HEK293 (cell line): ENCODE data around the gene NTMT1.
A peak's percentile ranks its signal among the peaks of the same experiment; 100 is the strongest.

Source experiments
- BCL11A ChIP-seq: fragments of 450-650 bp; formaldehyde crosslinking; IDR thresholded peaks from 2 replicates; pipeline ENCODE4 v1.5.1; 2016; ENCODE audit warnings: low read depth, missing biosample characterization, missing genetic modification characterization
- GFI1B ChIP-seq: fragments of 450-650 bp; formaldehyde crosslinking; IDR thresholded peaks from 2 replicates; pipeline ENCODE4 v1.5.1; 2016; ENCODE audit warnings: missing biosample characterization, missing genetic modification characterization
- KLF8 ChIP-seq: fragments of 450-650 bp; formaldehyde crosslinking; IDR thresholded peaks from 2 replicates; pipeline ENCODE4 v1.5.1; 2016; ENCODE audit warnings: missing biosample characterization, missing genetic modification characterization
- MZF1 ChIP-seq: fragments of 450-650 bp; formaldehyde crosslinking; IDR thresholded peaks from 2 replicates; pipeline ENCODE4 v1.5.1; 2017; ENCODE audit warnings: missing biosample characterization, missing genetic modification characterization, borderline replicate concordance
- OSR2 ChIP-seq: fragments of 450-650 bp; formaldehyde crosslinking; IDR thresholded peaks from 2 replicates; pipeline ENCODE4 v1.5.1; 2016; ENCODE audit warnings: missing biosample characterization, missing genetic modification characterization
- PBX3 ChIP-seq: sonication (generic); formaldehyde crosslinking; IDR thresholded peaks from 2 replicates; pipeline ENCODE4 v1.8.1; 2022; ENCODE audit warnings: mild to moderate bottlenecking, moderate library complexity, missing genetic modification reagents
- SCRT2 ChIP-seq: fragments of 450-650 bp; formaldehyde crosslinking; IDR thresholded peaks from 2 replicates; pipeline ENCODE4 v1.5.1; 2016; ENCODE audit warnings: missing biosample characterization, missing genetic modification characterization
- SP3 ChIP-seq: fragments of 450-650 bp; formaldehyde crosslinking; IDR thresholded peaks from 2 replicates; pipeline ENCODE4 v1.5.1; 2016; ENCODE audit warnings: missing biosample characterization, missing genetic modification characterization
- YY2 ChIP-seq: fragments of 450-650 bp; formaldehyde crosslinking; IDR thresholded peaks from 2 replicates; pipeline ENCODE4 v1.5.1; 2016; ENCODE audit warnings: missing biosample characterization, missing genetic modification characterization
- ZBTB44 ChIP-seq: fragments of 450-650 bp; IDR thresholded peaks from 2 replicates; pipeline ENCODE4 v1.5.1; 2018; ENCODE audit warnings: missing biosample characterization, mild to moderate bottlenecking, missing genetic modification characterization
- ZBTB48 ChIP-seq: fragments of 450-650 bp; formaldehyde crosslinking; IDR thresholded peaks from 2 replicates; pipeline ENCODE4 v1.5.1; 2016; ENCODE audit warnings: missing biosample characterization, missing genetic modification characterization
- ZFP37 ChIP-seq: fragments of 450-650 bp; formaldehyde crosslinking; IDR thresholded peaks from 2 replicates; pipeline ENCODE4 v1.5.1; 2016; ENCODE audit warnings: missing biosample characterization, missing genetic modification characterization
- ZFP41 ChIP-seq: fragments of 450-650 bp; formaldehyde crosslinking; IDR thresholded peaks from 2 replicates; pipeline ENCODE4 v1.5.1; 2016; ENCODE audit warnings: missing biosample characterization, missing genetic modification characterization, borderline replicate concordance
- ZNF169 ChIP-seq: fragments of 450-650 bp; formaldehyde crosslinking; IDR thresholded peaks from 2 replicates; pipeline ENCODE4 v1.5.1; 2016; ENCODE audit warnings: missing biosample characterization, missing genetic modification characterization
- ZNF174 ChIP-seq: fragments of 450-650 bp; formaldehyde crosslinking; IDR thresholded peaks from 2 replicates; pipeline ENCODE4 v1.5.0; 2017; ENCODE audit warnings: missing biosample characterization, mild to moderate bottlenecking, missing genetic modification characterization
- ZNF19 ChIP-seq: fragments of 450-650 bp; formaldehyde crosslinking; IDR thresholded peaks from 2 replicates; pipeline ENCODE4; 2016; ENCODE audit warnings: missing biosample characterization, missing genetic modification characterization, low read depth
- ZNF211 ChIP-seq: fragments of 450-650 bp; formaldehyde crosslinking; IDR thresholded peaks from 2 replicates; pipeline ENCODE4 v1.5.1; 2016; ENCODE audit warnings: low read depth, missing biosample characterization, missing genetic modification characterization
- ZNF221 ChIP-seq: fragments of 450-650 bp; formaldehyde crosslinking; IDR thresholded peaks from 2 replicates; pipeline ENCODE4 v1.5.1; 2017; ENCODE audit warnings: missing biosample characterization, missing genetic modification characterization, borderline replicate concordance
- ZNF292 ChIP-seq: fragments of 450-650 bp; formaldehyde crosslinking; IDR thresholded peaks from 2 replicates; pipeline ENCODE4 v1.5.1; 2016; ENCODE audit warnings: low read depth, missing biosample characterization, missing genetic modification characterization, borderline replicate concordance
- ZNF341 ChIP-seq: fragments of 450-650 bp; formaldehyde crosslinking; IDR thresholded peaks from 2 replicates; pipeline ENCODE4; 2016; ENCODE audit warnings: low read depth, missing biosample characterization, missing genetic modification characterization
- ZNF394 ChIP-seq: fragments of 450-650 bp; formaldehyde crosslinking; IDR thresholded peaks from 2 replicates; pipeline ENCODE4 v1.5.1; 2016; ENCODE audit warnings: missing biosample characterization, missing genetic modification characterization, mild to moderate bottlenecking, moderate library complexity, borderline replicate concordance
- ZNF426 ChIP-seq: fragments of 450-650 bp; formaldehyde crosslinking; IDR thresholded peaks from 2 replicates; pipeline ENCODE4 v1.5.1; 2017; ENCODE audit warnings: missing biosample characterization, missing genetic modification characterization, mild to moderate bottlenecking, inconsistent platforms, moderate library complexity
- ZNF433 ChIP-seq: fragments of 450-650 bp; formaldehyde crosslinking; IDR thresholded peaks from 2 replicates; pipeline ENCODE4 v1.5.1; 2016; ENCODE audit warnings: missing biosample characterization, missing genetic modification characterization, low read depth
- ZNF488 ChIP-seq: fragments of 450-650 bp; formaldehyde crosslinking; IDR thresholded peaks from 2 replicates; pipeline ENCODE4 v1.5.1; 2016; ENCODE audit warnings: missing biosample characterization, missing genetic modification characterization
- ZNF501 ChIP-seq: fragments of 450-650 bp; formaldehyde crosslinking; IDR thresholded peaks from 2 replicates; pipeline ENCODE4 v1.5.1; 2016; ENCODE audit warnings: missing biosample characterization, missing genetic modification characterization
- ZNF514 ChIP-seq: fragments of 450-650 bp; formaldehyde crosslinking; IDR thresholded peaks from 2 replicates; pipeline ENCODE4 v1.5.1; 2016; ENCODE audit warnings: missing biosample characterization, missing genetic modification characterization
- ZNF530 ChIP-seq: fragments of 450-650 bp; formaldehyde crosslinking; IDR thresholded peaks from 2 replicates; pipeline ENCODE4 v1.5.1; 2016; ENCODE audit warnings: low read depth, missing biosample characterization, missing genetic modification characterization
- ZNF596 ChIP-seq: fragments of 450-650 bp; IDR thresholded peaks from 2 replicates; pipeline ENCODE4 v1.5.0; 2018; ENCODE audit warnings: missing biosample characterization, mild to moderate bottlenecking, missing genetic modification characterization, moderate library complexity
- ZNF658 ChIP-seq: fragments of 450-650 bp; formaldehyde crosslinking; IDR thresholded peaks from 2 replicates; pipeline ENCODE4; 2016; ENCODE audit warnings: missing biosample characterization, missing genetic modification characterization
- ZNF660 ChIP-seq: fragments of 450-650 bp; IDR thresholded peaks from 2 replicates; pipeline ENCODE4 v1.5.1; 2018; ENCODE audit warnings: missing biosample characterization, mild to moderate bottlenecking, missing genetic modification characterization
- ZNF692 ChIP-seq: fragments of 450-650 bp; formaldehyde crosslinking; IDR thresholded peaks from 2 replicates; pipeline ENCODE4 v1.5.1; 2016; ENCODE audit warnings: missing biosample characterization, missing genetic modification characterization
- ZNF704 ChIP-seq: fragments of 450-650 bp; formaldehyde crosslinking; IDR thresholded peaks from 2 replicates; pipeline ENCODE4 v1.5.1; 2016; ENCODE audit warnings: missing biosample characterization, missing genetic modification characterization
- ZSCAN16 ChIP-seq: fragments of 450-650 bp; formaldehyde crosslinking; IDR thresholded peaks from 2 replicates; pipeline ENCODE4 v1.5.1; 2016; ENCODE audit warnings: missing biosample characterization, missing genetic modification characterization

Gene NTMT1

GRCh38 chr9:129640086-129640870, 14.3 kb downstream of the NTMT1 start (continued):
- no peak for TF ChIP-seq ZNF211 (tag by site-specific recombination)
- TF ChIP-seq ZNF488 (tag by site-specific recombination): no peak
- peak; percentile 97 for TF ChIP-seq ZBTB48 (tag by site-specific recombination)
- peak; percentile 60 for TF ChIP-seq SP3 (tag by site-specific recombination)
- no peak; the same call in 1 of the 2 replicates for TF ChIP-seq ZNF221
- peak; percentile 98 for TF ChIP-seq ZBTB44 (tag by site-specific recombination)
- no peak for TF ChIP-seq PBX3 (CRISPR knock-in tag)
- no peak for TF ChIP-seq ZNF19 (tag by site-specific recombination)
- peak; percentile 100 for TF ChIP-seq ZNF660 (tag by site-specific recombination)
- TF ChIP-seq ZNF658 (tag by site-specific recombination): no peak
- TF ChIP-seq ZNF426: no peak
- no peak; the same call in 1 of the 2 replicates for TF ChIP-seq ZNF596 (tag by site-specific recombination)
- TF ChIP-seq ZNF174: no peak
- TF ChIP-seq ZNF394 (tag by site-specific recombination): no peak
- TF ChIP-seq ZSCAN16 (tag by site-specific recombination): no peak
- no peak for TF ChIP-seq ZFP41 (tag by site-specific recombination)
- TF ChIP-seq BCL11A (tag by site-specific recombination): peak; percentile 51; the same call in 1 of the 2 replicates
- peak; percentile 46; the same call in 1 of the 2 replicates for TF ChIP-seq ZFP37 (tag by site-specific recombination)
- TF ChIP-seq ZNF341 (tag by site-specific recombination): peak; percentile 100
- TF ChIP-seq ZNF704 (tag by site-specific recombination): no peak
- TF ChIP-seq SCRT2: no peak
- peak; percentile 64 for TF ChIP-seq YY2 (tag by site-specific recombination)
- TF ChIP-seq GFI1B: no peak
- TF ChIP-seq ZNF692 (tag by site-specific recombination): 0 out of 2 replicates have a peak, but pooled peaks have one; percentile 57
- no peak for TF ChIP-seq ZNF292 (tag by site-specific recombination)
- TF ChIP-seq KLF8: peak; percentile 73
- TF ChIP-seq OSR2: peak; percentile 99
- no peak for TF ChIP-seq ZNF530 (tag by site-specific recombination)
- no peak for TF ChIP-seq ZNF169 (tag by site-specific recombination)
- no peak; the same call in 1 of the 2 replicates for TF ChIP-seq ZNF501 (tag by site-specific recombination)
- TF ChIP-seq ZNF514 (tag by site-specific recombination): no peak
- no peak for TF ChIP-seq ZNF433 (tag by site-specific recombination)
- TF ChIP-seq MZF1 (tag by site-specific recombination): peak; percentile 95
